Fibroblast of lung (primary cell): ENCODE data around the gene CAPN14. TPM values are rescaled to one million over a fixed set of nuclear protein-coding genes. Genes with fewer than 3 reads are reported as not detected.

ENCODE experiments used
- DNase-seq, 2 donors: peaks; one replicate each; pipeline versions ENCODE4 v3.0.0 to v3.0.0-alpha.2; 2010; ENCODE audit warnings: low read depth in 2 of 2
- H2AFZ ChIP-seq: 2 replicates; pipeline ENCODE4 v1.5.1; 2012; ENCODE audit warnings: low read length, control low read depth, inconsistent platforms
- H3K27ac ChIP-seq: 2 replicates; pipeline ENCODE4 v1.5.1; 2011; ENCODE audit warnings: low read length, control low read depth; ENCODE audit not compliant: insufficient read depth
- H3K27me3 ChIP-seq: 2 replicates; pipeline ENCODE4 v1.5.1; 2011; ENCODE audit warnings: mild to moderate bottlenecking, low read length; ENCODE audit not compliant: control insufficient read depth, insufficient read depth
- H3K36me3 ChIP-seq: 2 replicates; pipeline ENCODE4 v1.5.1; 2011; ENCODE audit warnings: low read length; ENCODE audit not compliant: control insufficient read depth, insufficient read depth
- H3K4me1 ChIP-seq: 2 replicates; pipeline ENCODE4 v1.5.1; 2011; ENCODE audit warnings: low read length; ENCODE audit not compliant: control insufficient read depth, insufficient read depth; ENCODE audit errors: extremely low read depth
- H3K4me2 ChIP-seq: 2 replicates; pipeline ENCODE4 v1.5.1; 2011; ENCODE audit warnings: low read length, control low read depth; ENCODE audit not compliant: insufficient read depth; ENCODE audit errors: extremely low read depth
- H3K4me3 ChIP-seq, 4 experiments: fragments of 200-600 bp in 1 of 4; sonication (generic) in 1 of 4; replicated peaks in 1 of 4; 2 replicates each; pipeline ENCODE4 v1.5.1; 2011 to 2016; ENCODE audit warnings: low read length in 4 of 4, low read depth in 3 of 4, mild to moderate bottlenecking in 3 of 4, control low read depth in 2 of 4, inconsistent platforms in 1 of 4, mixed read lengths in 1 of 4; ENCODE audit not compliant: insufficient read depth in 1 of 4; ENCODE audit errors: control extremely low read depth in 1 of 4
- H3K79me2 ChIP-seq: 2 replicates; pipeline ENCODE4 v1.5.1; 2012; ENCODE audit warnings: mild to moderate bottlenecking, low read length, inconsistent platforms; ENCODE audit not compliant: control insufficient read depth, insufficient read depth
- H3K9ac ChIP-seq: 2 replicates; pipeline ENCODE4 v1.5.1; 2011; ENCODE audit warnings: mild to moderate bottlenecking, low read length, control low read depth; ENCODE audit not compliant: insufficient read depth
- H3K9me3 ChIP-seq: 2 replicates; pipeline ENCODE4 v1.5.1; 2012; ENCODE audit warnings: low read depth, low read length; ENCODE audit not compliant: control insufficient read depth, insufficient read depth
- H4K20me1 ChIP-seq: 2 replicates; pipeline ENCODE4 v1.5.1; 2011; ENCODE audit warnings: low read length; ENCODE audit not compliant: control insufficient read depth, insufficient read depth; ENCODE audit errors: extremely low read depth
- EZH2 ChIP-seq: IDR thresholded peaks from 2 replicates; pipeline ENCODE4 v1.5.1; 2012; ENCODE audit warnings: low read length, control low read depth, mild to moderate bottlenecking; ENCODE audit errors: missing control alignments
- polyA plus RNA-seq, 2 donors: library from polyadenylated mRNA; depleted of rRNA in 1 of 2; stranded (reverse) in 1 of 2; unstranded in 1 of 2; fragments of >200 nt; gene quantifications; 2 replicates each; pipeline ENCODE4 v1.2.1, GENCODE V29; 2011 to 2012; ENCODE audit warnings: missing spikeins in 1 of 2
- total RNA-seq: library from RNA; depleted of rRNA; stranded (reverse); fragments of >200 nt; gene quantifications from 2 replicates; pipeline ENCODE4 v1.2.1, GENCODE V29; 2014
- TF ChIP-seq, protein P1 (sequence below), 2 donors: IDR thresholded peaks in 1 of 2; conservative IDR thresholded peaks in 1 of 2; 1 replicate in 1 of 2; 2 replicates in 1 of 2; pipeline ENCODE4 v1.5.1; 2011 to 2012; ENCODE audit warnings: low read length in 2 of 2, control low read depth in 1 of 2, inconsistent platforms in 1 of 2, low read depth in 1 of 2, mild to moderate bottlenecking in 1 of 2

CAPN14 gene
- total and polyA plus RNA-seq, 2 donors (not counting 1 experiment from before 2014, with no cell fraction given) = 0.05 to 0.17 TPM

DNA sequence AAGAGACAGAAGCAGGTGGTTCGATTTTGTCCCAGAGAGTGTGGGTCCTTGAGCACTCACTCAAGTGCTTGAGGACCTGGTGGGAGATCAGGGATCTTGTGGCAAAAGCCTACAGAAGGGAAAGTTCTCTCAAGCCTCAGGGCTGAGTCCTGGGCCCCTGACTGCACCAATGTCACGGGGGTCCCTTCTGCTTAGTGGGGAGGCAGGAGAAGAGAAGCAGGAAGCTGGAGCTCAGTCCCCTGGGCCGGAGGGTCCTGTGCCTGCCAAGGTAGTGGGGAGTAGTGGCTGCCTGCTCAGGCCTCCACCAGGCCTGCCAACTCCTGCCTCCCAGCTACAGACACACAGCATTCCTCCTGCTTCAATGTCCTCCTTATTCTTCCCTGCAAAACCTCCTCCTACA, 11.7 kb downstream of the CAPN14 start:
- H3K27me3 ChIP-seq = no peaks in the 10 kb centered on the region
- no peaks in the 10 kb centered on the region for H4K20me1 ChIP-seq
- H3K9me3 ChIP-seq = no peaks in the 10 kb centered on the region
- TF ChIP-seq, protein P1, sequence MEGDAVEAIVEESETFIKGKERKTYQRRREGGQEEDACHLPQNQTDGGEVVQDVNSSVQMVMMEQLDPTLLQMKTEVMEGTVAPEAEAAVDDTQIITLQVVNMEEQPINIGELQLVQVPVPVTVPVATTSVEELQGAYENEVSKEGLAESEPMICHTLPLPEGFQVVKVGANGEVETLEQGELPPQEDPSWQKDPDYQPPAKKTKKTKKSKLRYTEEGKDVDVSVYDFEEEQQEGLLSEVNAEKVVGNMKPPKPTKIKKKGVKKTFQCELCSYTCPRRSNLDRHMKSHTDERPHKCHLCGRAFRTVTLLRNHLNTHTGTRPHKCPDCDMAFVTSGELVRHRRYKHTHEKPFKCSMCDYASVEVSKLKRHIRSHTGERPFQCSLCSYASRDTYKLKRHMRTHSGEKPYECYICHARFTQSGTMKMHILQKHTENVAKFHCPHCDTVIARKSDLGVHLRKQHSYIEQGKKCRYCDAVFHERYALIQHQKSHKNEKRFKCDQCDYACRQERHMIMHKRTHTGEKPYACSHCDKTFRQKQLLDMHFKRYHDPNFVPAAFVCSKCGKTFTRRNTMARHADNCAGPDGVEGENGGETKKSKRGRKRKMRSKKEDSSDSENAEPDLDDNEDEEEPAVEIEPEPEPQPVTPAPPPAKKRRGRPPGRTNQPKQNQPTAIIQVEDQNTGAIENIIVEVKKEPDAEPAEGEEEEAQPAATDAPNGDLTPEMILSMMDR (conservative IDR thresholded peaks at IDR 0.05 in 1 of 2, IDR thresholded peaks at IDR 0.05 in 1 of 2; ENCODE audit: low read depth in 1 of 2, low read length in 2 of 2) = no peak
- no peaks in the 10 kb centered on the region for H3K79me2 ChIP-seq
- H3K36me3 ChIP-seq = no peaks in the 10 kb centered on the region
- H3K9ac ChIP-seq = no peak overlapping the region
- no peak overlapping the region for H2AFZ ChIP-seq
- no peak overlapping the region for H3K4me2 ChIP-seq
- H3K4me1 ChIP-seq = no peaks in the 10 kb centered on the region
- no peak for DNase-seq
- H3K27ac ChIP-seq = no peak overlapping the region
- no peak overlapping the region for H3K4me3 ChIP-seq

GRCh38 chr2:31205186-31205585, 12.1 kb downstream of the CAPN14 start:
- H3K4me2 ChIP-seq = no peak overlapping the region
- H3K27ac ChIP-seq = no peak overlapping the region
- no peak for DNase-seq
- no peaks in the 10 kb centered on the region for H3K4me1 ChIP-seq
- H3K27me3 ChIP-seq = no peaks in the 10 kb centered on the region
- H3K79me2 ChIP-seq = no peaks in the 10 kb centered on the region
- H3K9ac ChIP-seq = no peak overlapping the region
- no peak overlapping the region for H2AFZ ChIP-seq
- TF ChIP-seq, protein P1 (conservative IDR thresholded peaks at IDR 0.05 in 1 of 2, IDR thresholded peaks at IDR 0.05 in 1 of 2; ENCODE audit: low read depth in 1 of 2, low read length in 2 of 2) = no peak
- TF ChIP-seq EZH2 = no peak
- no peak overlapping the region for H3K4me3 ChIP-seq
- no peaks in the 10 kb centered on the region for H3K9me3 ChIP-seq
- no peaks in the 10 kb centered on the region for H4K20me1 ChIP-seq
- H3K36me3 ChIP-seq = no peaks in the 10 kb centered on the region

DNA sequence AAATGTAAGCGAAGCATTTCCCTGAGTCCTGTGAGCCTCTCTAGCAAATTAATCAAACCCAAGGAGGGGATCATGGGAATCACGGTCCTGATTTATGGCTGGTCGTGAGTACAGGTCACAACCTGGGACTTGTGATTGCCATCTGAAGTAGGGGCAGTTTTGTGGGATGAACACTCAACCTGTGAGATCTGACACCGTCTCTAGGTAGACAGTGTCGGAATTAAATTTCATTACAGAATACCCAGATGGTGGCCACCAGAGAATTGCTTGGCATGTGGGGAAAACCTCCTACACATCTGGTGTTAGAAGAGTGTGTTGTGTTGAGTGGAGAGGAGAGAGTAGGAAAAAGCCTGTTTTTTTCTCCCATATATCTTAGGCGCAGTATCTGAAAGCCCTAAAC, 12.5 kb downstream of the CAPN14 start:
- DNase-seq = no peak
- Histone ChIP-seq H3K4me2 (no peak overlapping the region), H2AFZ (no peak overlapping the region), H3K9ac (no peak overlapping the region), H3K36me3 (no peaks in the 10 kb centered on the region), H3K79me2 (no peaks in the 10 kb centered on the region), H4K20me1 (no peaks in the 10 kb centered on the region), H3K27ac (no peak overlapping the region), H3K4me1 (no peaks in the 10 kb centered on the region), H3K4me3 (no peak overlapping the region), H3K27me3 (no peaks in the 10 kb centered on the region), H3K9me3 (no peaks in the 10 kb centered on the region)
- TF ChIP-seq, protein P1 (conservative IDR thresholded peaks at IDR 0.05 in 1 of 2, IDR thresholded peaks at IDR 0.05 in 1 of 2; ENCODE audit: low read depth in 1 of 2, low read length in 2 of 2) = no peak
